OCI-LY1 (cell line): Measurements from ENCODE around the gene BPIFB4.

Source experiments
- H2AFZ ChIP-seq: fragments of 200-600 bp; sonication (generic), shearing (Covaris generic); 2 replicates; pipeline ENCODE4 v1.6.0; 2014; ENCODE audit warnings: antibody characterized with exemption, mild to moderate bottlenecking, low read length
- H3F3A ChIP-seq: fragments of 200-600 bp; sonication (generic), shearing (Covaris generic); 2 replicates; pipeline ENCODE4 v1.6.0; 2014; ENCODE audit warnings: mild to moderate bottlenecking, antibody characterized with exemption, low read length, moderate library complexity; ENCODE audit not compliant: insufficient read depth
- H3K27ac ChIP-seq: fragments of 200-600 bp; sonication (generic); 2 replicates; pipeline ENCODE4 v1.5.1; 2014; ENCODE audit warnings: low read length, mixed run types, mild to moderate bottlenecking, low read depth; ENCODE audit not compliant: poor library complexity, severe bottlenecking
- H3K27me3 ChIP-seq: fragments of 200-600 bp; sonication (generic); 2 replicates; pipeline ENCODE4 v1.6.0; 2014; ENCODE audit warnings: antibody characterized with exemption, mild to moderate bottlenecking, low read length, moderate library complexity; ENCODE audit not compliant: insufficient read depth
- H3K36me3 ChIP-seq: fragments of 200-600 bp; sonication (generic); 2 replicates; pipeline ENCODE4 v1.6.1; 2014; ENCODE audit warnings: mild to moderate bottlenecking, antibody characterized with exemption, low read length, moderate library complexity, mixed read lengths; ENCODE audit not compliant: insufficient read depth
- H3K4me1 ChIP-seq: fragments of 200-600 bp; sonication (generic); 2 replicates; pipeline ENCODE4 v1.5.1; 2014; ENCODE audit warnings: mild to moderate bottlenecking, low read length, moderate library complexity; ENCODE audit not compliant: insufficient read depth, severe bottlenecking
- H3K4me2 ChIP-seq: fragments of 200-600 bp; sonication (generic), shearing (Covaris generic); 2 replicates; pipeline ENCODE4 v1.6.1; 2014; ENCODE audit warnings: low read length
- H3K4me3 ChIP-seq: fragments of 200-600 bp; sonication (generic); 2 replicates; pipeline ENCODE4 v1.5.1; 2014; ENCODE audit warnings: low read length, low read depth, mild to moderate bottlenecking, mixed read lengths; ENCODE audit not compliant: poor library complexity, severe bottlenecking
- H3K79me2 ChIP-seq: fragments of 200-600 bp; shearing (Covaris generic); 2 replicates; pipeline ENCODE4 v1.6.1; 2016; ENCODE audit warnings: mixed run types, low read length, mixed read lengths; ENCODE audit not compliant: insufficient read depth
- H3K9ac ChIP-seq: fragments of 200-600 bp; sonication (generic), shearing (Covaris generic); 2 replicates; pipeline ENCODE4 v1.6.1; 2014; ENCODE audit warnings: mild to moderate bottlenecking, low read length, mixed read lengths
- H3K9me2 ChIP-seq: fragments of 200-600 bp; sonication (generic), shearing (Covaris generic); 2 replicates; pipeline ENCODE4 v1.6.1; 2014; ENCODE audit warnings: low read depth, mild to moderate bottlenecking, low read length, mixed read lengths
- H3K9me3 ChIP-seq: fragments of 200-600 bp; shearing (Covaris generic); 2 replicates; pipeline ENCODE4 v1.6.1; 2014; ENCODE audit warnings: low read length, mixed read lengths
- H4K20me1 ChIP-seq: fragments of 200-600 bp; sonication (generic), shearing (Covaris generic); 2 replicates; pipeline ENCODE4 v1.6.0; 2016; ENCODE audit warnings: mild to moderate bottlenecking, low read length; ENCODE audit not compliant: insufficient read depth
- EZH2 ChIP-seq: fragments of 200-600 bp; sonication (generic), shearing (Covaris generic); IDR thresholded peaks from 2 replicates; pipeline ENCODE4 v1.8.0; 2017; ENCODE audit warnings: borderline replicate concordance, mixed run types, mild to moderate bottlenecking, antibody characterized with exemption, low read length, moderate library complexity, mixed read lengths
- TF ChIP-seq, protein P1 (sequence below): fragments of 200-600 bp; sonication (generic), shearing (Covaris generic); IDR thresholded peaks from 2 replicates; pipeline ENCODE4 v1.5.1; 2017; ENCODE audit warnings: mild to moderate bottlenecking, antibody characterized with exemption, low read length, moderate library complexity, mixed read lengths

Gene BPIFB4

DNA sequence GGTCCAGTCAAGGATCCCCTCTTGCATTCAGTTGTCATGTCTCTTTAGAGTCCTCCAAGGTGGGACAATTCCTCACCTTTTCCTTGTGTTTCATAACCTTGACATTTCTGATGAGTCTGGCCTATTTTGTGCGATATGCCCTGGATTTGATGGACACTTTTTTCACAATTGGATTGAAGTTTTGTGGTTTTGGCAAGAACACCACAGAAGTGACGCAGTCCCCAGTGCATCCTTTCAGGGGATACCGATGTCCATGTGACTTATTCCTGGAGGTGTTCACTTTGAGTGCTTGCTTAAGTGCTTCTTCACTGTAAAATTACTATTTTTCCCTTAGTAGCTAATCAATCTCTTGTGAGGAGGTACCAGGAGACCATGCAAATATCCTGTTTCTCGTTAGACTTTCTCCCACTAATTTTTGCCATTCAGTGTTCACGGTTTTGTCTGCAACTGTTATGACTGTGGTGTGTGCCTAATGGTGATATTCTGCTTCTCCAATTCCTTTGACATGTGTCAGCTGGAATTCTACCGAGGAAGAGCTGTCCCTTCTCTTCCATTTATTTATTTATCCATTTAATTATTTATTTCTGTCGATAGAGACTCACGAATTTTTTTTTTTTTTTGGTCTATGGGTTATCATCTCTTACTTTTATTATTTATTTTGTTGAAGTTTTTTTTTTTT, 30.8 kb downstream of the BPIFB4 start:
- Histone ChIP-seq H4K20me1 (no peaks in the 10 kb centered on the region), H3K79me2 (no peaks in the 10 kb centered on the region), H3K36me3 (no peaks in the 10 kb centered on the region), H3K9ac (no peak overlapping the region), H3K4me1 (no peaks in the 10 kb centered on the region), H3F3A (no peaks in the 10 kb centered on the region), H3K9me3 (no peaks in the 10 kb centered on the region), H2AFZ (no peak overlapping the region), H3K27me3 (0 out of 2 replicates have a peak, but pooled peaks cover 5% of the 10 kb centered on the region), H3K9me2 (no peaks in the 10 kb centered on the region), H3K27ac (no peak overlapping the region), H3K4me2 (no peak overlapping the region), H3K4me3 (no peak overlapping the region)
- TF ChIP-seq, protein P1, sequence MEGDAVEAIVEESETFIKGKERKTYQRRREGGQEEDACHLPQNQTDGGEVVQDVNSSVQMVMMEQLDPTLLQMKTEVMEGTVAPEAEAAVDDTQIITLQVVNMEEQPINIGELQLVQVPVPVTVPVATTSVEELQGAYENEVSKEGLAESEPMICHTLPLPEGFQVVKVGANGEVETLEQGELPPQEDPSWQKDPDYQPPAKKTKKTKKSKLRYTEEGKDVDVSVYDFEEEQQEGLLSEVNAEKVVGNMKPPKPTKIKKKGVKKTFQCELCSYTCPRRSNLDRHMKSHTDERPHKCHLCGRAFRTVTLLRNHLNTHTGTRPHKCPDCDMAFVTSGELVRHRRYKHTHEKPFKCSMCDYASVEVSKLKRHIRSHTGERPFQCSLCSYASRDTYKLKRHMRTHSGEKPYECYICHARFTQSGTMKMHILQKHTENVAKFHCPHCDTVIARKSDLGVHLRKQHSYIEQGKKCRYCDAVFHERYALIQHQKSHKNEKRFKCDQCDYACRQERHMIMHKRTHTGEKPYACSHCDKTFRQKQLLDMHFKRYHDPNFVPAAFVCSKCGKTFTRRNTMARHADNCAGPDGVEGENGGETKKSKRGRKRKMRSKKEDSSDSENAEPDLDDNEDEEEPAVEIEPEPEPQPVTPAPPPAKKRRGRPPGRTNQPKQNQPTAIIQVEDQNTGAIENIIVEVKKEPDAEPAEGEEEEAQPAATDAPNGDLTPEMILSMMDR: no peak
- TF ChIP-seq EZH2: no peak

DNA sequence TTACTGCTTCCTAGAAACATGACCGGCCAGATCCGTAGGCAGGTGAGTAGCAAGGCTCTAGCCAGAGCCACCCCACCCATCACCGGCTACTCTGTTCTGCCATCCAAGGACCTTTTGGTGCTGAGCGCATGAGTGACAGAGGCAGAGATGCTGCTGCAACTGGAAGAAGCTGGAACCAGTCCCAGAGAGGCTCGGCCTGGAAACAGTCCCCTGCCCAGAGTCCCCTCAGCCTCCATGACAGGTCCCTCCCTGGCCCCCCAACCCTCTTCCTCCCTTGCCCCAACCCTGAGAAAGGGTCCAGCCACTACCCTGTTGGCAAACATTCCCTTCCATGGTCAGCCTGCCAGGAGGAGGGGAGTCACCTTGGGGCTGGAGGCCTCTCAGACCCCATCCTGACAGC, 31.9 kb downstream of the BPIFB4 start:
- no peaks in the 10 kb centered on the region for H3K36me3 ChIP-seq
- H4K20me1 ChIP-seq: no peaks in the 10 kb centered on the region
- H3K4me1 ChIP-seq: no peaks in the 10 kb centered on the region
- TF ChIP-seq EZH2: no peak
- TF ChIP-seq, protein P1: no peak
- H2AFZ ChIP-seq: no peak overlapping the region
- no peaks in the 10 kb centered on the region for H3F3A ChIP-seq
- no peak overlapping the region for H3K4me2 ChIP-seq
- no peaks in the 10 kb centered on the region for H3K79me2 ChIP-seq
- no peaks in the 10 kb centered on the region for H3K9me3 ChIP-seq
- 0 out of 2 replicates have a peak, but pooled peaks cover 5% of the 10 kb centered on the region for H3K27me3 ChIP-seq
- no peaks in the 10 kb centered on the region for H3K9me2 ChIP-seq
- no peak overlapping the region for H3K27ac ChIP-seq
- no peak overlapping the region for H3K9ac ChIP-seq
- no peak overlapping the region for H3K4me3 ChIP-seq

DNA sequence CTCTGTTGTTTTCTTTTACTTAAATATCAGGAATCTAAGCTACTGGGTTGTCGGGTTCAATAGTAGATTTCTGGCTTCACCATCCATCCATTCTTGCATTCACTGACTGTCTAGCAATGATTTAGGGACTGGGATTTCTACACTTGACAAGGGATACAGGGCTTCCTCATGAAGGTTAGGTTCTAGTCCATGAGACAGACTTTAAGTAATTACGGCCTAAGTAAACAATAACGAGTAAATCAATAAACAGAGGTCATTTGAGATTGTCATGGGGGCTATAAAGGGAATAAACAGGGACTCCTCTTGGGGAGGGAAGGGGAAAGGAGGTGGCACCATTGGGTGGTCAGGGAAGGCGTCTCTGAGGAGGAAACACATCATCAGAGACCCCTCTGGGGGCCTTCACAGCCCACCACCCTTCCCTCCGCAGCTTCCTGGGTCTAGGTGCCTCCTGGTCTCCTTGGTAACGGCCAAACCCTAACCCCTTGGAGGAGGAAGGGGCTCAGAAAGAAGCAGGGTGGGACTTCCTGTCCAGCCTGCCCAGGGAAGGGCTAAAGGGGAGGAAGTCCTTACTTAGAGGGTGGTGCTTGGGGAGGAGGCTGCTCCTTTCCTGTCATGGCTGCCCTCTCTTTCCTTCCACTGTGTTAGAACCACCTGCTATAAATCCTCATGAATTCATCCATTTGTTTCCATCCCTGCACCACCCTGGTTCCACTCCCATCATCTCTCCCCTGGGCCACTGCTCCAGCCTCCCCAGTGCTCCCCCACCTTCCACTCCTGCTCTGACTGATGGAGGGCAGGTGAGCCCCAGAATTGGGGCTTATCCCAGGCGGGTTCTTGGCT, 33.3 kb downstream of the BPIFB4 start:
- Histone ChIP-seq H3K9ac (no peak overlapping the region), H3K4me1 (no peaks in the 10 kb centered on the region), H3K9me2 (no peaks in the 10 kb centered on the region), H2AFZ (no peak overlapping the region), H3K27me3 (0 out of 2 replicates have a peak, but pooled peaks cover 5% of the 10 kb centered on the region), H3F3A (no peaks in the 10 kb centered on the region), H3K9me3 (no peaks in the 10 kb centered on the region), H4K20me1 (no peaks in the 10 kb centered on the region), H3K4me3 (no peak overlapping the region), H3K36me3 (no peaks in the 10 kb centered on the region), H3K4me2 (no peak overlapping the region), H3K27ac (no peak overlapping the region), H3K79me2 (no peaks in the 10 kb centered on the region)
- TF ChIP-seq EZH2: no peak
- TF ChIP-seq, protein P1: no peak
